AG04450 (cell line): ENCODE results near the gene LRRC32. TPM values are rescaled to one million over a fixed set of nuclear protein-coding genes. Genes with fewer than 3 reads are reported as not detected.
A peak's percentile ranks its signal among the peaks of the same experiment; 100 is the strongest.

Experiments used
- CTCF ChIA-PET: fragments of 300-600, 350-600 bp; formaldehyde crosslinking; extraction: SDS; loops from one replicate; lab custom pipeline; 2022; ENCODE audit warnings: antibody characterized with exemption, inconsistent platforms; lab: Charles Lee
- POLR2A ChIA-PET: fragments of 350-600 bp; formaldehyde crosslinking; extraction: SDS; loops from one replicate; lab custom pipeline; 2021; ENCODE audit warnings: antibody characterized with exemption, inconsistent platforms; lab: Yijun Ruan, JAX
- DNase-seq: peaks from one replicate; pipeline ENCODE4 v3.0.0-alpha.2; 2011; ENCODE audit warnings: low read depth, low spot score
- H3K27ac ChIP-seq: one replicate; pipeline ENCODE4 v1.5.1; 2012; ENCODE audit warnings: low read depth, low read length, control low read depth
- H3K27me3 ChIP-seq: one replicate; pipeline ENCODE4 v1.6.0; 2012; ENCODE audit warnings: low read length; ENCODE audit not compliant: control insufficient read depth, insufficient read depth
- H3K4me3 ChIP-seq: 2 replicates; pipeline ENCODE4 v1.5.1; 2011; ENCODE audit warnings: mild to moderate bottlenecking, low read depth, low read length, control low read depth
- H3K9me3 ChIP-seq: 2 replicates; pipeline ENCODE4 v1.5.1; 2012; ENCODE audit warnings: low read length; ENCODE audit not compliant: control insufficient read depth, insufficient read depth
- polyA plus RNA-seq: library from polyadenylated mRNA; depleted of rRNA; stranded (reverse); fragments of >200 nt; gene quantifications from 2 replicates; pipeline ENCODE4 v1.2.3, GENCODE V29; 2011
- TF ChIP-seq, protein P1 (sequence below): IDR thresholded peaks from 2 replicates; pipeline ENCODE4 v1.5.1; 2011; ENCODE audit warnings: low read depth, low read length, control low read depth, inconsistent platforms

Gene LRRC32
- polyA plus RNA-seq, 1 experiment, result 10.9 TPM

DNA sequence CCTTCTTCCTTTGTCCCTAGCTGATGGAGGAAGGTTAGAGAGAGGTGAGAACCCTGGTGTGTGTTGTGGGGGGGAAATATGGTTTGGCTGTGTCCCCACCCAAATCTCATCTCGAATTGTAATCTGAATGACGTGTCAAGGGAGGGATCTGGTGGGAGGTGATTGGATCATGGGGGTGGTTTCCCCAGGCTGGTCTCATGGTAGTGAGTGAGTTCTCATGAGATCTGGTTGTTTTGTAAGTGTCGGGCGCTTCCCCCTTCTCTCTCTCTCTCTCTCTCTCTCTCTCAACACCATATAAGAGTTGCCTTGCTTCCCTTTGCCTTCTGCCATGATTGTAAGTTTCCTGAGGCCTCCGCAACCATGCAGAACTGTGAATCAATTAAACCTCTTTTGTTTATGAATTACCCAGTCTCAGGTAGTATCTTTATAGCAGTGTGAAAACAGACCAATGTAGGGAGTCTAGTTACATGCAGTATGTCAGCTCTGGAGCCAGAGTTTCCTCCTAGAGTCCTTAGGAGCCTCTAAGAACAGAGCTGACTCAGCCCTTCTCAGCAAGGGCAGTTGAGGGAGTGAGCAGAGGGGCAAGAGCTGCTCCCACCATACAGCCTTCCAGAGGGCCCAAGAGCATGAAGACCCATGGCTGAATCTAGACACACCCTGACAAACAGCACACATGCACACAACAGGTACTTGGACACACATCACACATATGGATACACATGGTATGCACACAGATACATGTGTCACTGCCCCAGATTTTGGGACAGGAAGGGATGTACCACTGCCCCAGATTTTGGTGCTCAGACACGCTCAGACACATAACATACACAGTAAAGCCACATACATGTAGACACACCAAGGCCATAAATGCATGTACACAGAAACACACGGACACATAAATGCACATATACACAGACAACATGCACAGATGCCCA is 12.9 kb upstream of the LRRC32 start:
- POLR2A ChIA-PET, result interaction anchor here (0.6 kb wide), 1 partner anchor 32 kb away, joined by 3 read pairs; no protein-coding TSS in a partner anchor
- TF ChIP-seq, protein P1, sequence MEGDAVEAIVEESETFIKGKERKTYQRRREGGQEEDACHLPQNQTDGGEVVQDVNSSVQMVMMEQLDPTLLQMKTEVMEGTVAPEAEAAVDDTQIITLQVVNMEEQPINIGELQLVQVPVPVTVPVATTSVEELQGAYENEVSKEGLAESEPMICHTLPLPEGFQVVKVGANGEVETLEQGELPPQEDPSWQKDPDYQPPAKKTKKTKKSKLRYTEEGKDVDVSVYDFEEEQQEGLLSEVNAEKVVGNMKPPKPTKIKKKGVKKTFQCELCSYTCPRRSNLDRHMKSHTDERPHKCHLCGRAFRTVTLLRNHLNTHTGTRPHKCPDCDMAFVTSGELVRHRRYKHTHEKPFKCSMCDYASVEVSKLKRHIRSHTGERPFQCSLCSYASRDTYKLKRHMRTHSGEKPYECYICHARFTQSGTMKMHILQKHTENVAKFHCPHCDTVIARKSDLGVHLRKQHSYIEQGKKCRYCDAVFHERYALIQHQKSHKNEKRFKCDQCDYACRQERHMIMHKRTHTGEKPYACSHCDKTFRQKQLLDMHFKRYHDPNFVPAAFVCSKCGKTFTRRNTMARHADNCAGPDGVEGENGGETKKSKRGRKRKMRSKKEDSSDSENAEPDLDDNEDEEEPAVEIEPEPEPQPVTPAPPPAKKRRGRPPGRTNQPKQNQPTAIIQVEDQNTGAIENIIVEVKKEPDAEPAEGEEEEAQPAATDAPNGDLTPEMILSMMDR, result no peak
- Histone ChIP-seq H3K27me3 (peaks cover 30% of the 10 kb centered on the region), H3K9me3 (peaks cover 8% of the 10 kb centered on the region), H3K4me3 (no peak overlapping the region), H3K27ac (no peak overlapping the region)
- no peak for DNase-seq
- CTCF ChIA-PET, result interaction anchor here (0.6 to 4.3 kb wide), 2 partner anchors 84 to 90 kb away, joined by 3 to 36 read pairs; no protein-coding TSS in a partner anchor

DNA sequence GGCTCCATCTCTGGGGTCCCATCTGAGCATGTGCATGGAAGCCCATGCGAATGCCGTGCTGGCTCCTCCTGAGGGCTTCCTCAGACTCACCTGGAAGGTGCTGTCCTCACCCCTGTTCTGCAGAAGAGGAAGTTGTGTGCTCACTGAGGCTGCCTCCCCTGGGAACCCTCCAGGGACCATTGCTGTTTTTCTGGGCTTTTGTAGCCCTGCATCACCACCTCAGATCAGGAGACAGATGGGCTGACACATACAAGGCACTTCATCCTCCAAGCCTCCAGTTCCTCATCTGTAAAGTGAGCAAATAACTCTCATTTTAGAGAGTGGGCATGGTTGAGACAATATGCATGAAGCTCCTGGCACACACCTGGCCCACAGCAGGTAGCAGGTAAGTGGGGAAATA is 12.1 kb upstream of the LRRC32 start:
- ChIA-PET POLR2A (no interaction called here), CTCF (interaction anchor here (4.3 kb wide), 1 partner anchor 84 kb away, joined by 36 read pairs; no protein-coding TSS in a partner anchor)
- H3K27me3 ChIP-seq, result peaks cover 27% of the 10 kb centered on the region
- DNase-seq, result no peak
- TF ChIP-seq, protein P1, result no peak
- no peak overlapping the region for H3K27ac ChIP-seq
- no peak overlapping the region for H3K4me3 ChIP-seq
- peaks cover 8% of the 10 kb centered on the region for H3K9me3 ChIP-seq

DNA sequence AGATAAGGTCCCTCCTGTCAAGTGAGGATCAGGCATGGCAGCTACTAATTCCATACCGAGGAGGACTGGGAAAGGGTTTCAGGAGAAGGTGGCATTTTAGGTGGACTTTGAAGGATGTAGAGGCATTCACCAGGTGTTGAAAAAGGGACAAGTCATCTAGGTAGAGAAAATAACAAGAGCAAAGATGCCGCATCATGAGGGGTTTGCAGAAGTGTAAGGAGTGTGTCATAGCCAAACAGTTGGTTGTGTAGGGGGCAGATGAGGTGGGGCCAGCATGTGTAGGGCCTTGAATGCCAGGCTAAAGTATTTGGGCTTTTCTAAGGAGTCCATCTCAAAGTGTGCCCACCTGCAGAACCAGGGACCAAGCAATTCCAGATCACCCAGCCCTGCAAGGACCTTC is 11.6 kb upstream of the LRRC32 start:
- no peak for DNase-seq
- ChIA-PET CTCF (interaction anchor here (0.7 to 4.3 kb wide), 5 partner anchors 9 to 220 kb away, joined by 3 to 36 read pairs (median 3); no protein-coding TSS in a partner anchor), POLR2A (no interaction called here)
- Histone ChIP-seq H3K27ac (no peak overlapping the region), H3K4me3 (no peak overlapping the region), H3K27me3 (peaks cover 27% of the 10 kb centered on the region), H3K9me3 (peaks cover 8% of the 10 kb centered on the region)
- TF ChIP-seq, protein P1, result no peak

DNA sequence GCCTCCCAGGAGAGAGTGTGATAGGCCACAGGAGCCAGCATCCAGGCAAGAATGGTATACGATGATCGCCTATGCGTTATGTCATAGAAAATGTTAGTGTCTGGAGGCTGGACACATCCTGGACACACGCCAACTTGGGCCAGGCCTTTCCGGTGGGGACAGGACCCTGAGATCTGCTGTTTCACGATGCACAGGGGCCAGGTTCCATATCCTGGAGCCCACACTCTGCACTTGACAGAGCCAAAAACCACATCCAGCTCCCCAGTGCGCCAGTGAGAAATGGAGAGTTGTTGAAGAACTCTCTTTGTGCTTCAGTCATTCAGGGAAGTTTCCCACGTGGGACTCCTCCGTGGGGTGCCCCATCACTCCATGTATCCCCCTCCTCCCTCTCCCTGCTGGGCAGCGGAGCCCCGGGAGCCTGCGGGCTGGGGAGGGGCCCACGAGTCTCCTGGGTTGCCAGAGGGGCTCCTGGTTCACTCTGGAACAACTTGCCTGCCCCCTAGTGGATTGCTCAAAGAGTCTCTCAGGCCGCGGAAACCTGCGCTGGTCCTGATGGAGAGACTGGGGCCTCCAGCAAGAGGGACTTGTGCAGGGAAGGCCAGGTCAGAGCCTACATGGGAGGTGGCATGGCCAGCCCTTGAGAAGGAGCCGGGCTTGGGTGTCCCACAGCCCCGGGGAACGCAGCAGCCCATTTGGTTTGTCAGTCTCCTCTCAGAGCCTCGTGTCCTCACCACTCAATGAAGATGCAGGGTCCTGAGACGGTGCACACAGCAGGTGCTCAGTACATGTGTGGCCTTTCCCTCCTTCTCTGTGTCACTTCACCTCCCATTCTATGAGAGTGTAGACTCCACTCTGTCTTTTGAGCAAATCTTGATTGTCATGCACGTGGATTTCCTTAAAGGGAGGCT is 10.2 kb upstream of the LRRC32 start:
- ChIA-PET CTCF (interaction anchor here (0.6 to 4.3 kb wide), 7 partner anchors 9 to 205 kb away, joined by 3 to 36 read pairs (median 4); no protein-coding TSS in a partner anchor), POLR2A (interaction anchor here (0.6 to 0.8 kb wide), 2 partner anchors 41 to 82 kb away, joined by 3 read pairs; no protein-coding TSS in a partner anchor)
- H3K4me3 ChIP-seq, result no peak overlapping the region
- TF ChIP-seq, protein P1, result peak; percentile 86
- H3K9me3 ChIP-seq, result peaks cover 8% of the 10 kb centered on the region
- peaks cover 20% of the 10 kb centered on the region for H3K27me3 ChIP-seq
- DNase-seq, result no peak
- no peak overlapping the region for H3K27ac ChIP-seq
